ENCODE results near the gene ARPC5L.
"Not testable (repeated sequence)": the region's sequence is repeated elsewhere in the genome, so short reads cannot be mapped to it uniquely, and the experiment has no call there.

Gene ARPC5L

DNA sequence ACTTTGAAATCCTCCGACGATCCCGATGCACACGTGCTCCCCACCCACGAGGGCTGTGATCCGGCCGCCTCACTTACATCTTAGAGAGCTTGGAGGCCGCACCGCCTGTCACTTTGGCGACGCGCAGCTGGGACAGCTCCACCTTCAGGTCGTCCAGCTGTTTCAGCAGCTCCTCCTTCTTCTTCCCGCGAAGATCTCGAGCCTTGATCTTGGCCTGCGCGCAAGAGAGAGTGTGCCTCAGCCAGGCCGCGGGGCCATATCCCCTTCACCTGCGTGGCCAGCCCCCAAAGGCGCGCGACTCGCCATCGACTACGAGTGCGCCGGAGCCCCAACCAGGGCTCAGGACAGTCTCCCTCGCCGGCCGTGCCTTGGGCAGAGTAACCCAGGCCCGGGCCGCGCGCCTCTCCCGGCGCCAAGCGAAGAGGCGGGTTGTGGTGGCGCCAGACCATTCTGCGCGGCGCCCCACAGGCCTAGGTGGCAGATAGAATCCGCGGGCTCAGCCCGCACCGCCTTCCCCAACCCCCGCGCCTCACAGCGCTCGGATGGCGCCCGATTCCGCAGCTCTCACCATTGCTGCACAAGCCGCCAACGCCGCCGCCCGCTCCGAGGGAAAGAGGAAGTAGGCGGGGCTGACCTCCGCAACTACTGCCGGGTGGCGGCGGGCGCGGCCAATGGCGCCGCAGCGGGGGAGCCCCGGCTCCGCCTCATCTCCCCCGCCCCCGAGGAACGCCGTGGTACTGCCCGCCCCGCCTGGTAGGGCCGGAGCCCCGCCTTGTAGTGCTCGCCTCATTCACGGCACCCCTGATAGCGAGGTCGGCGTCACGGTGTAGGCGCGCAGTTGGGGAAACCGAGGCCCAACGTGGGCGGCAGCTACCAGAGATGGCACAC, at the start of gene ARPC5L, which contains the start of gene RPL35:
ARPC5L (plus strand) TSS at position 789 of the 888 bp plus-strand sequence. CDS start 7,161 bp downstream, outside the sequence.
RPL35 (minus strand) TSS at position 616 of the 888 bp plus-strand sequence; CDS start at position 571, 45 bp downstream.
- DNase-seq: peak; percentile 84 to 96

DNA sequence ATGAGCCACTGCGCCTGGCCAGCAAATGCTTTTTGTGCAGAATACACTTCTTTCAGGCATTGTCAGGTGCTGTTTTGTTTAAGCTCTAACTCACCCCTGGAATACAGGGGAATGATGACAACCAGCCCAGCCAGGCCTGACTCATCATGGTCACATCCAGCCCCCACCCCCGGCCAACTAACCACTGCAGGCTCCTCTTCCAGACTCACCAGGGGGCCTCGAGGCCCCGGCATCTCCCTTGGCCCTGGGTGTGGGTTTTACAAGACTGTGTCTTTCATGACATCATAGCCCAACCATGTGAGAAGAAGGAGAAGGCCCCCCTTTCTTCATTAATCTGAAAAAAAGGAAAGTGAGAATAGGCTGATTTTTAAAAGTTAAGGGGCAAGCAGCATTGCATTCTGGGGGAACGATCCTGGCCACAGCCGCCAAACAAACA, 49.5 kb upstream of the ARPC5L start:
- peak; percentile 29 to 46 for DNase-seq

DNA sequence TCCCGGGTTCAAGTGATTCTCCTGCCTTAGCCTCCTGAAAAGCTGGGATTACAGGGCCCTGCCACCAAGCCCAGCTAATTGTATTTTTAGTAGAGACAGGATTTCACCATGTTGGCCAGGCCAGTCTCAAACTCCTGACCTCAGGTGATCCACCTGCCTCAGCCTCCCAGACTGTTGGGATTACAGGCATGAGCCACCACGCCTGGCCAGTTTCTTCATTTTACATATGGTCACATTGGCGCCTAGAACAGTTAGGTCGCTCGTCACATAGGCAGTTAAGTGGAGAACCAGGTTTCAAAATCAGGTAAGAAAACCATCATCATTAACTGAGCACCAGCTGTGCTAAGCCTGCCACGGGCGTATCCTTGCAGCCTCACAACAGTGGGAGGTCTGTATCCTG, 48.9 kb upstream of the ARPC5L start:
- no peak for DNase-seq

DNA sequence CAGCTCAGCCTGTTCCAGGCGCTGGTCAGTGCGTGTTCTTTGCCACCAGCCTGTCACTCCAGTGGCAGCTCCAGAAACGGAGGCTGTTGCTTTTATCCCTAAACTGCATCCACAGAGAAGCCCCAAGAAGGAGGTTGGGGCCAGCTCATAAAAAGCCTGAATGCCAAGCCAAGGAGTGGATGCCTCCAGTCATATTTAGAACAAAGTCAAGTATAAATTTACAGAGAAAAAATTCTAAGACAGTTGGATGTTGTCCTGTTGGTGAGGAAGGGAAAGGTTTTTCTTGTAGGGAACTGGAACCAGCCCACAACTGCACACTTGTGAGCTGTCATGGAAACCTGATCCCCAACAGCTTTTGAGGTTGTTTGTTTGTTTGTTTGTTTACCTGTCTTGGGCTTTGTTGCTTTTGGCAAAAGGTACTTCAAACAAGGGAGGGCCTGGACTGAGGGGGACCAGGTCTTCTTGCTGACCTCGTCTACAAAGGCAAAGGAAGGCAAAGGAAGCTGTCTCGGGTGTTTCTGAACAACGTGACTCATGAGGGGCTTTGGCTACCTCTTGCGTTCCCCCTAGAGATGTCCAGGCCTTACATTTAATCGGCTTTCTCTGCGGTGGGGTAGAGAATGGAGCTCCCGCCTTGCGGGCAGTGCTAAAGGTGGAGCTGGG, 48.3 kb upstream of the ARPC5L start:
- no peak for DNase-seq

DNA sequence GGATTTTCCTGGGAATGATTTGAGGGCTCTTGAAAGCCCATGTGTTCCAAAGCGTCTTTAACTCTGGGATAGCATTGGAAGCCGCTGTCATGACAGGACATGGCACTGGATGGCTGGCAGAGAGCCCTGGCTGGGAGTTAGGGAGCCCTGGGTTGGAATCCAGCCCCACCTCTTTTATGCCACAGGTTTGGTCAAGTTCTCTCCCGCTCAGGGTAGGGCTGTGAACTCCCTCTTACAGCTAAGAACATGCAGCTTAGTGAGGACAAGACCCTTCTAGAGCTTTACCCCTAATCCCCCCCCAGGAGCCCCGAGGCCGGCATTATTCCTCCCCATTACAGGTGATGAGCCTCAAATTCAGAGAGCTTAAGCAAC, 47.8 kb upstream of the ARPC5L start:
- no peak for DNase-seq

DNA sequence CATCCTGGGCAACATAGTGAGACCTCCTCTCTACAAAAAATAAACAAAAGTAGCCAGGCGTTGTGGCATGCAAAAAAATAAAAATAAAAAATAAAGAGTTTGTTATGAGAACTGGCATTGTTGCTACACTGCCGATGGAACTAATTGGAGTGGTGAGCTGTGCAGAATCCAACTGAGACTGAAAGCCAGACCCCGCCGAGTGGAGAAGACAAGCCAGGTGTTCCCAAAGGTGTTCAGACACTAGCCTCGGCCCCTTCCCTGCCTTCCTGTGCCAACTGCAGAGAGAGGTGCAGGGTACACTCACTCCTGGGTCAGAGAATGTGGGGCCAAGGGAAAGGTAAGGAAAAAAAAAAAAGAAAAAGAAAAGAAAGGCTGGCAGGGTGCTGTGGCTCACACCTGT, 46.3 kb upstream of the ARPC5L start:
- DNase-seq: no peak

DNA sequence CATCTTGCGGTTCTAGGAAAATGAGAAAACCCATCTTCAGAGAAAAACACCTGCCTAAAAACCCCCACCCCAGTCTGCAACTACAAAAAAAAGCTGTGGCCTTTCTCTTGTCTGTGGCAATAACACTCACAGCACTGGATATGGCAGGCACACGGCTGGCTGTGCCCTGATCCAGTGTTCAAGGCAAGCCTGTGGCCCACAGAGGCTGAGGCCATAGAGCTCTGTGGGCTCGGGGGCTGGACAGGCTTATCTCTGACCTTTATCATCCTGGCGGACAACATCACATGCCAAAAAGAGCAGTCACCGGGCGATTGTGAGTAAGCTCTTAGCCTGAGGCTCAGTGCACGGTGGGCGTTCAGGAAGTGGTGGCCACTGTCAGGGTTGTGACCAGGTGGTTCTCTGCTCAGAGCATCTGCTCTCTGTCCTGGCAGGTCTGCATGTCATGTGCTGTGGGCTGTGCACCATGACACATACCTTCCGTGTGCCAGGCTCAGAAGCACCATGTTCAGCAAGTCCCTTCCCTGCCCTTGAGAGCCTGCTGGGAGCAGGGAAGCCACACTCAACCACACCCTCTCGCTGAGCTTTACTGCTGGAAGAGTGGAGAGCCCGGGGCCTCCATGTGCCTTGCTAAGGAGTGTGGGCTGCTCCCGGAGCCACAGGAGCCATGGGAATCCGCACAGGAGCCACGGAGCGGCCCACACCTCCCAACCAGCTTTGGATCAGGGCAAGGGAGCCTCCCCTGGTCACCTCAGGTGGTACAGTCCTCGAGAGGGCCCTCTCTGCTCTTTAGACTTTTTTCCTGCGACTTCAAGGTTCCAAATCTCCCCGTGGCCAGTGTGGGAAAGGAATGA, 43.3 kb upstream of the ARPC5L start:
- peak; percentile 37 to 67 for DNase-seq

DNA sequence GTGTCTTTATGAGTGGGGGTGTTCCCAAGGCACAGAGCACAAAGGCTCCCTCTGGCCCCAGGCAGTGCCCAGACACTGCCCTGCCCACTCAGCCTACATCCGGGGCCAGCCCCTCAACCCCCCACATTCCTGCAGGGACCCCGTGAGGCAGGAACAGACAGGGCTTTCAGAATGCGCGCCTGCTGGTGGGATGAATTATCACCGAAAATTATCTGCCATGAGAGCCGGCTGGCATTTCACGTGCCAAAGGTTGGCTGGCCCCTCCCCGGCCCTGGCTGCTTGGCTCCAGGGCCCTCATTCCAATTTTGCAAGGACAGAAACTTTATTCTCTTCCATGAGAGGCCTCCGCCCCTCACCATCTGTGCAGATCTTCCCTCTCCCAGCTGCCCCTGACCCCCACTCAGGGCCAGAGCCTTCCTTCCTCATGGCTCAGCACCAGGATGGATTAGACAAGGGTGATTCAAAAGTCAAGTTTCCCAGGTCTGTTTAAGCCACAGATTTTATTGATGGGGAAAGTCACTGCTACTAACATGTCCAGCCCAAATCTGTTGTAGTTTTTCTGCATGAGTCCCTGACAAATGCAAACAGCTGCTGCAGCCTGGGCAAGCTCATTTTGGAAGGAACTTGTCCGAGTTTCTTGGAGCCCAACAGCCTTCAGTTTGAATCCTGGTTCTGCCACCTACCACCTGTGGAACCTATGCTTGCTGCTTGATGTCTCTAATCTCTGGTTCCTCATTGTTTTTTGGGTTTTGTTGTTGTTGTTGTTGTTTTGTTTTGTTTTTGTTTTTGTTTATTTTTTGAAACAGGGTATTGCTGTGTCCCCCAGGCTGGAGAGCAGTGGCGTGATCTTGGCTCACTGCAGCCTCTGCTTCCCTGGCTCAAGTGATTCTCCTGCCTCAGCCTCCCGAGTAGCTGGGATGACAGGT, 41.0 kb upstream of the ARPC5L start:
- DNase-seq: no peak

DNA sequence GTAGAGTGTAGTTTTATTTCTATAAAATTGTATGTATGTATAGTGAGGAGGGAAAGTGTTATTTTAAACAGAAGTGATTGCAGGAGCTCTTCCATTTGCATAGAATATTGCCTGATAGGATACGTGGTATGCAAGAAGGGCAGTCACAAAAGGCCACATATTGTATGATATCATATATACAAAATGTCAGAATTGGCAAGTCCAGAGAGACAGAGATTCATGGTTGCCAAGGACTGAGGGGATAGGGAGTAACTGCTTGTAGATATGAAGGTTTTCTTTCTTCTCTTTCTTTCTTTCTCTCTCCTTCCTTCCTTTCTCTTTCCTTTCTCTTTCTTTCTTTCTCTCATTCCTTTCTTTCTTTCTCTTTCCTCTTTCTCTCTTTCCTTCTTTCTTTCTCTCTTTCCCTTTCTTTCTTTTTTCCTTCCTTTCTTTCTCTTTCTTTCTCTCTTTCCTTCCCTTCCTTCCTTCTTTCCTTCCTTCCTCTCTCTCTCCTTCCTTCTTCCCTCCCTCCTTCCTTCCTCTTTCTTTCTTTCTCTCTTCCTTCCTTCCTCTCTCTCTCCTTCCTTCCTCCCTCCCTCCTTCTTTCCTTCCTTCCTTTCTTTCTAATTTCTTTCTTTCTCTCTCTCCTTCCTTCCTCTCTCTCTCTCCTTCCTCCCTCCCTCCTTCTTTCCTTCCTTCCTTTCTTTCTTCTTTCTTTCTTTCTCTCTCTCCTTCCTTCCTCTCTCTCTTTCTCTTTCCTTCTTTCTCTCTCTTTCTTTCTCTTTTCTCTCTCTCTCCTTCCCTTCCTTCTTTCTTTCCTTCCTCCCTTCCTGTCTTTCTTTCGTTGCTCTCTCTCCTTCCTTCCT, 33.2 kb upstream of the ARPC5L start:
- DNase-seq: no peak

DNA sequence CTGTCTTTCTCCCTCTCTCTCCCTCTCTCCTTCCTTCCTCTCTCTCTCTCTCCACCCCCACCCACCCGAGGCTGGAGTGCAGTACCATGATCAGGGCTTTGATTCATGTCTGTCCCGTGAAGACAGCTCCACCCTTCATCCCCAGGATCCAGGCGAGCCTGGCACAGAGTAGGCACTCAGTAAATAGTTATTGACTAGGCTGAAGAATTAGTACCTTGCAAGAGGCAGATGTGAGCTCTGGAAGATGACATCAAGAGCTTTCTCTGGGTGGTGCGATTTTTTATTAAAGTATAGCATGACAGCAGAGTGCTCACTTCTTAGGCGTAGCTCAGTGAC, 32.6 kb upstream of the ARPC5L start:
- no peak for DNase-seq

DNA sequence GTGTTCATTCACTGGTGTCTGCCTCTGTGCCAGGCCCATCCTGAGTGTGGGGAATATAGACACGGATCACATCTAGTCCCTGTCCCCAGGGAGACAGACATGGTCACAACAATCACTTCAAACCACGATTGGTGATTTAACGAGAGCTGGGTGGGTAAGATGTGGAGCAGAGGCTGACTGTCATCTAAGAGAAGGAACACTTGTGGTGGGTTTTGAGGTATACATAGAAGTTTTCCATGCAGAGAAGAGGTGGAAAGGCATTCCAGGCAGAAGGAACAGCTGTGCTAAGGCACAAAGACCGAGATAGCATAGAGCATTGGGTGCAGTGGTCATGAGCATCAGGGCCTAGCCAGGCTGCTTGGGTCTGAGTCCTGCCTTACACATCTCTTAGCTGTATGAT, 31.3 kb upstream of the ARPC5L start:
- no peak for DNase-seq

DNA sequence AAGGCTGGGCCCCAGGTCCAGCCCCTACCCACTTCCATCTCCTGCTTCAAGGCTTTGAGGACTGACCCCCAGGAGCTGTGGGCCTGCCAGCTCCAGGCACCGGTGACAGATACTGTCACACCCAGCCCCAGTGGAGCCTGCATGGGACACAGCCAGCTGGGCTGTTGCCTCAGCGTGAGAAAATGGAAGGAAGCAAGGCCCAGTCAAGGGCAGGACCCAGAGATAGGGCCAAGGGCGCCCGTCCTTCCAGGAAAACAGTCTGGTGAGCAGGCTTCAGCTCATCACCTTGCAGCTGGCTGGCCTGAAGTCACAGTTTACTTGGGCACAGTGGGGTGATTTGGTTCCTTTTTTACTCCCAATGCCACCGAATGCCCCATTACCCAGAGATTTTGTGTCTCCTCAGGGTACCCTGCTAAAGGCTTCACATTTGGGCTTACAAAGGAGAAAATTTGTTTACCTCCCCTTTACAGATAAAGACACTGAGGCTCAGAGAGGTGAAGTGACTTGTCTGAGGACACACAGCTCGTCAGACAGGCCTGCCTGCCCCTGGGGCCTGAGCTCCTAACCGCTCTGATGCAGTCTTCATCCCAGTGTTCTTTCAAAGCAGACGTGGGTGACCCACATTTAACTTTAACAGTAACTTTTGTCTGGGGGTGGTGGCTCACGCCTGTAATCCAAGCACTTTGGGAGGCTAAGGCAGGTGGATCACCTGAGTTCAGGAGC, 30.1 kb upstream of the ARPC5L start:
- DNase-seq: no peak

DNA sequence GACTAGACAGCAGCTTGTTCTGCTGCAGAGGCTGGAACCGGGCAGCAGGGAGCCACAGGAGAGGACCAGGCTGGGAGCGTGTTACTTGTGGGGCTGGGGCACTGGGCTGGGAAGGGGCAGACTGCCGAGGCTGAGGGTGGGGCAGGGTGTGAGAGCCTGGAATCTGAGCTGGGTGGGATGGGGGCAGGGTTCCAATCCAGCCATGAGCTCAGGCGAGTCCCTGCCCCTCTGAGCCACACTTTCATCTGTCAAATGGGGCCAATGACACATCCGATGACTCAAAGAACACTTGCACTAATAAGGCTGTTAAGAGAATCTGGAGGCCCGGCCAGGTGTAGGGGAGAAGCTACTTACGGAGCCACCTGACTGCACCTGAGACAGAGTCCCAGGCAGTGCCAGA, 27.3 kb upstream of the ARPC5L start:
- no peak for DNase-seq

DNA sequence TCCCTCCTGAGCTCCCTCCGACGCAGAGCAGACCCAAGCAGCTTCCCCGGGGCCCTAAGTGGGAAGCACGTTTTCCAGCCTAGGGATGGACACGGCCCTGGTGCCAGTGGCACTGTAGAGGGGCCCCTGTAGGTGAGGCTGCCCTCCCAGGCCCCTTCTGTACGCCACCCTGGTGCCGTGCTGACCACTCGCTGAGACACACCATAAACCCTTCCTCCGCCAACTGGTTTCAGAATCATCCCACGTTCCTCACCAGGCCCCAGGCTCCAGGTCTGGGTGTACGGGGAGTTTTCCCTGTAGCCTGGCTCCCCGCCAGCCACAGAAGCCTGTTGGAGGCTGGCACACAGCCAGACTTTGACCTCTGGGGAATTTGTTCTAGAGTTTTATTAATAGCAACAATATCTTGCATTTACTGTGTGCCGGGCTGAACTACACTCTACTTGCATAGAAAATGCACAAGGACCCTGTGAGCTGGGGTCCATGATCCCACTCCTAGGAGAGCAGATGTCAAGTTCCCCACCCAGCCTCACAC, 26.8 kb upstream of the ARPC5L start:
- DNase-seq: no peak

DNA sequence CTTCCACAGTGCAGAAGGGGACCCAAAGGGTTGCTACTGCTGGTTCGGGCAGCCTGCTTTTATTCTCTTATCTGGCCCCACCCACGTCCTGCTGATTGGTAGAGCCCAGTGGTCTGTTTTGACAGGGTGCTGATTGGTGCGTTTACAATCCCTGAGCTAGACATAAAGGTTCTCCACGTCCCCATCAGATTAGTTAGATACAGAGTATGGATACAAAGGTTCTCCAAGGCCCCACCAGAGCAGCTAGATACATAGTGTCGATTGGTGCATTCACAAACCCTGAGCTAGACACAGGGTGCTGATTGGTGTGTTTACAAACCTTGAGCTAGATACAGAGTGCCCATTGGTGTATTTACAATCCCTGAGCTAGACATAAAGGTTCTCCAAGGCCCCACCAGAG, 23.8 kb upstream of the ARPC5L start:
- DNase-seq: not testable (repeated sequence)

DNA sequence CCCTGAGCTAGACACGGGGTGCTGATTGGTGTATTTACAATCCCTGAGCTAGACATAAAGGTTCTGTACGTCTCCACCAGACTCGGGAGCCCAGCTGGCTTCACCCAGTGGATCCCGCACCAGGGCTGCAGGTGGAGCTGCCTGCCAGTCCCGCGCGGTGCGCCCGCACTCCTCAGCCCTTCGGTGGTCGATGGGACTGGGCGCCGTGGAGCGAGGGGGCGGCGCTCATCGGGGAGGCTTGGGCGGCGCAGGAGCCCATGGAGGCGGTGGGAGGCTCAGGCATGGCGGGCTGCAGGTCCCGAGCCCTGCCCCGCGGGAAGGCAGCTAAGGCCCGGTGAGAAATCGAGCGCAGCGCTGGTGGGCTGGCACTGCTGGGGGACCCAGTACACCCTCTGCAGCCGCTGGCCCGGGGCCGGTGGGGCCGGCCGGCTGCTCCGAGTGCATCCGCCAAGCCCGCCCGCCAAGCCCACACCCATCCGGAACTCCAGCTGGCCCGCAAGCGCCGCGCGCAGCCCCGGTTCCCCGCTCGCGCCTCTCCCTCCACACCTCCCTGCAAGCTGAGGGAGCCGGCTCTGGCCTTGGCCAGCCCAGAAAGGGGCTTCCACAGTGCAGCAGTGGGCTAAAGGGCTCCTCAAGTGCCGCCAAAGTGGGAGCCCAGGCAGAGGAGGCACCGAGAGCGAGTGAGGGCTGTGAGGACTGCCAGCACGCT, 23.2 kb upstream of the ARPC5L start:
- DNase-seq: not testable (repeated sequence)

DNA sequence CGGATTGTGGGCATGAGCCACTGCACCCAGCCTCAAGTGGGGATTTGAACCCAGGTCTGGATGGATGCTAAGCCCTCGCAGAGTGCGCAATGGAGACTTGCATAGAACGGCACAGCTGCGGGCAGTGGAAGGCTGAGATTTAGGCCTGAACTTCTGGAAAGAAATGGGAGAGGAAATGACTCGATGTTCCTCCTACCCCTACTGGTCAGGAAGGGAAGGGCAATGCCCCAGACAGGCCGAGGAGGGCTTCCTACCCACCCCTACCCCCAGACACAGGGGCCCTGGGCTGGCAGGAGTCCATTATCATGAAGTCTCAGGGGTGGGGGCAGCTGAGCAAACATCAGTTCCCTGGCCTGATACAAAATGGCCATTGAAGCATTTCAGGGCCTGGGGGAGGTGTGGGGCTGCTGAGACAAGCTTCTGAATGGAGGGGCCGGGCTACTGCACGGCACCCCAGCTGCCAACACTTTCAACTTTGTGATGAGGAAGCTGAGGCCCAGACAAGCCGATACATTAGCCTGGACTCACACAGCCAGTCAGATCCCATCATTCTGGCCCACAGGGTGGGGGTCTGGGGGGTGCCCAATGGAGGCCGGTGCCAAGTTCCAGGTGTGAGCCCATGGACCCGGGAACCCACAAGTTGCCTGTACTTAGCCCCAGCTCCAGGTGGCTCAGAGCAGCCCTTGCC, 22.2 kb upstream of the ARPC5L start:
- DNase-seq: no peak

DNA sequence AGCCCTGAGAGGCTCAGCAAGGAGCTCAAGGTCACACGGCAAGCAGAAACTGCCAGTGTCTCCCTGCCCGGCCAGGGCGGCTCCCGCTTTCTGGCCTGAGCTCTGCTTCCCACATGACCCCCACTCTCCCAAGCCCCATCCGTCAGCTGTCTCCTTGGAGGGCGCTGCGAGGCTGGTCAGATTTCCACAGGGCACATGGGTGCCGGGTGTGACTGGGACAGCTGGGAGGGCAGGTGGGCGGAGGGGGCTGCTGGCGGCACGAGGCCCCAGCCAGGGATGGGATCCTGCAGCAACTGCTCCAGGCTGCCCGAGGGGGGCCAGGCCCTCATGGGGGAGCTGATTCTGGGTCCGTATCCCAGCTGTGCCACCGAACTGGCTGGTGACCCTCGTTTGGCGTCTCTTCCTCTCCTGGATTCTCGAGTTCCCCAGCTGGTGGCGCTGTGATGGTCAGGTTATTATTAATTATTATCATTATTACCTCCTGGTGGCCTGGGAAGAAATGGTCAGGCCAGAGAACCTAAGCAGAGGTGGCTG, 21.6 kb upstream of the ARPC5L start:
- no peak for DNase-seq

All from SW 1271 (cell line).